Thyroid gland (tissue), 4 donors: ENCODE results near the gene CTAG1A. TPM values are rescaled to one million over a fixed set of nuclear protein-coding genes. Genes with fewer than 3 reads are reported as not detected.

ENCODE experiments used
- DNase-seq, 2 donors: peaks; one replicate each; pipeline ENCODE4 v3.0.0-alpha.2; 2019
- H3K27ac ChIP-seq, 3 donors: fragments of 200-600 bp; sonication (generic); 1 replicate in 2 of 3; 2 replicates in 1 of 3; pipeline ENCODE4 v1.5.1; 2016 to 2019; ENCODE audit warnings: mild to moderate bottlenecking in 1 of 3, moderate library complexity in 1 of 3
- H3K27me3 ChIP-seq: fragments of 200-600 bp; sonication (generic); one replicate; pipeline ENCODE4 v1.5.1; 2019
- H3K36me3 ChIP-seq, 2 donors: fragments of 200-600 bp; sonication (generic); one replicate each; pipeline ENCODE4 v1.5.1; 2016 to 2019
- H3K4me1 ChIP-seq, 2 donors: fragments of 200-600 bp; sonication (generic); one replicate each; pipeline ENCODE4 v1.5.1; 2017 to 2019
- H3K4me3 ChIP-seq, 3 donors: fragments of 200-600 bp; sonication (generic); replicated peaks in 1 of 3; 1 replicate in 2 of 3; 2 replicates in 1 of 3; pipeline ENCODE4 v1.5.1; 2016; ENCODE audit warnings: mild to moderate bottlenecking in 1 of 3
- H3K9me3 ChIP-seq: fragments of 200-600 bp; sonication (generic); one replicate; pipeline ENCODE4 v1.5.1; 2017
- POLR2A ChIP-seq, 2 donors: fragments of 450-650 bp; IDR thresholded peaks; one replicate each; pipeline ENCODE4 v1.6.1; 2017; ENCODE audit warnings: antibody characterized with exemption in 2 of 2, mild to moderate bottlenecking in 2 of 2, moderate library complexity in 1 of 2
- WGBS, 2 donors: methylation state at CpG; one replicate each; pipeline ENCODE4 v1.1.5; 2017; 5-methylcytosine and 5-hydroxymethylcytosine counted together
- intact Hi-C: fragments of 100-400 bp; cut with DNase I; formaldehyde crosslinking; loops from one replicate; pipeline ENCODE4 v1.15.1; 2023
- total RNA-seq, 4 donors: library from RNA; depleted of rRNA; stranded (reverse); fragments of >200 nt; gene quantifications; one replicate each; pipeline ENCODE4 v1.2.3, GENCODE V29; 2016
- TF ChIP-seq, protein P1 (sequence below), 6 experiments: fragments of 200-600 bp in 3 of 6; fragments of 450-650 bp in 3 of 6; sonication (generic) in 3 of 6; IDR thresholded peaks; one replicate each; pipeline ENCODE4 v1.5.1; 2016 to 2019; ENCODE audit warnings: antibody characterized with exemption in 6 of 6, mild to moderate bottlenecking in 2 of 6, inconsistent platforms in 1 of 6, moderate library complexity in 1 of 6

Gene CTAG1A
- total RNA-seq, 4 donors from 2014 or later, result not detected

DNA sequence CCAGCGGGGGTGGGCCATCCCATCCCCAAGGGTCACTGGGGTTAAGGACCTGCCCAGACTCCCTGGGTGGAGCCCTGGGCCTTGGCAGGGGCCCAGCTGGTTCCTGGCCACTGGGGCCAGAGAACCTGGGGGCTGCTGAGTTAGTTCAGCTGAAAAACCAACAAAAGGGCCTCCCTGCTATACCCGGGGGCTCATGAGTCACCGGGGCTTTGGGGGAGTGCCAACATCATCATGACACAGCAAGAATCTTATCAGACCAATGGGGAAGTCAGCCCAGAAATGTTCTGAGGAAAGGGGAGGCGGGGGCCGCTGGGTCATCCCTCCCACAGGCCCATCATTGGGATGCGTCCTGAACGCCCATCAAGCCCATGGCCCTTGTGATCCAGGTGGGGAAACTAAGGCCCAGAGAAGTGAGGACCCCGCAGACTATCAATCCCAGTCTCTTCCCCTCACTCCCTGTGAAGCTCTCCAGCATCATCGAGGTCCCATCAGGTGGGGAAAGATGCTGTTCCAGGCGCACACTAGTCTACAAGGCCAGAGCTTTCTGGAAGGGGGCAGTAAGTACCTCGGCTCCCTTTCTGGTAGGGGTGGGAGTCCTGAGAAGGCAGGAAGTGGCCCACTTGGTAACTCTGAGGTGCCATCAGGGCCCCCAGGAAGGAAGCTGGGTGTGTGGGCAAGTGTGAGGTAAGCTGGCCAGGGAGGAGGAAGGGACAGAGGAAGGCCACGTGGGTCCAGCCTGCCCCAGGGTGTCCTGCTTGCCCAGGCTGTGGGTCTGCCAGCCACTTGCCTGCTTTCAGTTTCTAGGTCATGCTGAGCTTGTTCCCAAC lies 42.8 kb upstream of the CTAG1A start:
- WGBS, 2 donors, result 64 to 86% methylated on average over 2 to 8 of the region's 12 CpGs
- Histone ChIP-seq H3K36me3 (no peaks in the 10 kb centered on the region), H3K9me3 (no peaks in the 10 kb centered on the region), H3K4me3 (no peak overlapping the region), H3K27ac (peak overlapping the region; percentile 79 to 94 (median 83)), H3K4me1 (peaks cover 15 to 53% of the 10 kb centered on the region in 2 donors), H3K27me3 (no peaks in the 10 kb centered on the region)
- intact Hi-C loops, result no loop called here
- DNase-seq, result peak; percentile 87 to 88
- TF ChIP-seq, protein P1, sequence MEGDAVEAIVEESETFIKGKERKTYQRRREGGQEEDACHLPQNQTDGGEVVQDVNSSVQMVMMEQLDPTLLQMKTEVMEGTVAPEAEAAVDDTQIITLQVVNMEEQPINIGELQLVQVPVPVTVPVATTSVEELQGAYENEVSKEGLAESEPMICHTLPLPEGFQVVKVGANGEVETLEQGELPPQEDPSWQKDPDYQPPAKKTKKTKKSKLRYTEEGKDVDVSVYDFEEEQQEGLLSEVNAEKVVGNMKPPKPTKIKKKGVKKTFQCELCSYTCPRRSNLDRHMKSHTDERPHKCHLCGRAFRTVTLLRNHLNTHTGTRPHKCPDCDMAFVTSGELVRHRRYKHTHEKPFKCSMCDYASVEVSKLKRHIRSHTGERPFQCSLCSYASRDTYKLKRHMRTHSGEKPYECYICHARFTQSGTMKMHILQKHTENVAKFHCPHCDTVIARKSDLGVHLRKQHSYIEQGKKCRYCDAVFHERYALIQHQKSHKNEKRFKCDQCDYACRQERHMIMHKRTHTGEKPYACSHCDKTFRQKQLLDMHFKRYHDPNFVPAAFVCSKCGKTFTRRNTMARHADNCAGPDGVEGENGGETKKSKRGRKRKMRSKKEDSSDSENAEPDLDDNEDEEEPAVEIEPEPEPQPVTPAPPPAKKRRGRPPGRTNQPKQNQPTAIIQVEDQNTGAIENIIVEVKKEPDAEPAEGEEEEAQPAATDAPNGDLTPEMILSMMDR (IDR thresholded peaks at IDR 0.05), result no peak
- no peak for TF ChIP-seq POLR2A (IDR thresholded peaks at IDR 0.05)

DNA sequence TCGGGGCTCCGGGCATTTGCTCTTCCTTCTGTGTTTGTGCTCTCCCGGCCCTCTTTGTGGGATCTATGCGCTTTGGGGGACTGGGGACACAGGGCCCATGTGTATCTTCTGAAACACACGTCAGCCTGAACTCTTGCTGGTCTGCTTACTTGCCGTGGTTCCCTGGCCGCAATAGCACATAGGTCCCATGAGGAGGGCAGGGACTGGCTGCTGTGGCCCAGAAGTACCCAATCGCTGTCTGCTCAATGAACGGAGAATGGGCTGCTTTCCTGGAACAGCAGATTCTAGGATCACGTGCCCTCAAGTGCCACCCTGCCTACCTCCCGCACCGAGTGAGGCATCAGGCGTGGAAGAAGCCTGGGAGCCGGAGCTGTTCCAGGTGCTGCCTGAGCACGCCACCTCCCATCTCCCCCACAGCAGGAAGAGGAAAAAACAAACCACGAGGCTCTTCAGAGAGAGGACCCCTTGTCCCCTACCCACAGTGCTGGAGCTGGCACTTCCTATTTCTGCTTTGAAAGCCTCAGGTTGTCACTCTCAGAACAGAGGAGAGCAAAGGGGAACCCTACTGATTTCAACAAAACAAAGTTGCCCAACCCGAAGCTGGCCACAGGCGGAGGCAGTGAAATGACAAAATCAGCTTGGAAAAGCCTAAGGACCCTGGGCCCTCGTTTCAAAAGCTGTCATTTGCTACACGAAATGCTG lies 42.1 kb upstream of the CTAG1A start:
- intact Hi-C loops, result no loop called here
- H3K27ac ChIP-seq, result peak overlapping the region; percentile 79 to 94 (median 83)
- no peaks in the 10 kb centered on the region for H3K27me3 ChIP-seq
- no peaks in the 10 kb centered on the region for H3K9me3 ChIP-seq
- peak; percentile 87 for DNase-seq
- H3K36me3 ChIP-seq, result no peaks in the 10 kb centered on the region
- peaks cover 15 to 53% of the 10 kb centered on the region in 2 donors for H3K4me1 ChIP-seq
- H3K4me3 ChIP-seq, result no peak overlapping the region
- WGBS, 2 donors, result 46 to 49% methylated on average over 4 to 9 of the region's 20 CpGs
- peak in 1 of 2 donors; percentile 54 for TF ChIP-seq POLR2A (IDR thresholded peaks at IDR 0.05)
- TF ChIP-seq, protein P1 (IDR thresholded peaks at IDR 0.05), result no peak

DNA sequence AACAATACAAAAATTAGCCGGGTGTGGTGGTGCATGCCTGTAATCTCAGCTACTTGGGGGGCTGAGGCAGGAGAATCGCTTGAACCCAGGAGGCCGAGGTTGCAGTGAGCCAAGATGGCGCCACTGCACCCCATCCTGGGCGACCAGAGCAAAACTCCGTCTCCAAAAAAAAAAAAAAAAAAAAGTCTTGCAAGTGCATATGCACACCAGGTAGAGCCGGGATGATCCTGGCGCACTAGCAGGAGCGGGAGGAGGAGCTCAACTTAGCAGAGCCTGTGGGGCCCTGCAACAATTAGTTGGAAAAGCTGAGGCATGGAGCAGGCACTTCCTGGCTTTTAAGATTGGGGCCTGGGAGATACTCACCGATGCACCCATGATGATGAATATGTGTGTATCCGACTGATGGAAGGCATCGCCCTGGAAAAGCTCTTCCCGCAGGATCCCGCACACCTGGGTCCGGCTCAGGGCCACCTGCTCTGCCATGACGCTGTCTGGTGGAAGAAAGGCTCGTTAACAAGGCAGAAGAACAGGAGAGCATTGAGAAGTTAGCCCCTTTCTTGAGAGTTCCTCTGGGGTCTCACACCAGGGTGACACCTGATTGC lies 39.2 kb upstream of the CTAG1A start:
- TF ChIP-seq, protein P1 (IDR thresholded peaks at IDR 0.05), result no peak
- TF ChIP-seq POLR2A (IDR thresholded peaks at IDR 0.05), result no peak
- Histone ChIP-seq H3K27me3 (no peaks in the 10 kb centered on the region), H3K4me1 (peaks cover 17 to 45% of the 10 kb centered on the region in 2 donors), H3K36me3 (no peaks in the 10 kb centered on the region), H3K9me3 (no peaks in the 10 kb centered on the region), H3K4me3 (peak overlapping the region in 1 of 3 donors; percentile 49), H3K27ac (peak overlapping the region in 1 of 3 donors; percentile 41)
- DNase-seq, result peak; percentile 5 to 11
- intact Hi-C loops, result no loop called here
- 65 to 82% methylated on average over 9 of the region's 17 CpGs for WGBS, 2 donors

DNA sequence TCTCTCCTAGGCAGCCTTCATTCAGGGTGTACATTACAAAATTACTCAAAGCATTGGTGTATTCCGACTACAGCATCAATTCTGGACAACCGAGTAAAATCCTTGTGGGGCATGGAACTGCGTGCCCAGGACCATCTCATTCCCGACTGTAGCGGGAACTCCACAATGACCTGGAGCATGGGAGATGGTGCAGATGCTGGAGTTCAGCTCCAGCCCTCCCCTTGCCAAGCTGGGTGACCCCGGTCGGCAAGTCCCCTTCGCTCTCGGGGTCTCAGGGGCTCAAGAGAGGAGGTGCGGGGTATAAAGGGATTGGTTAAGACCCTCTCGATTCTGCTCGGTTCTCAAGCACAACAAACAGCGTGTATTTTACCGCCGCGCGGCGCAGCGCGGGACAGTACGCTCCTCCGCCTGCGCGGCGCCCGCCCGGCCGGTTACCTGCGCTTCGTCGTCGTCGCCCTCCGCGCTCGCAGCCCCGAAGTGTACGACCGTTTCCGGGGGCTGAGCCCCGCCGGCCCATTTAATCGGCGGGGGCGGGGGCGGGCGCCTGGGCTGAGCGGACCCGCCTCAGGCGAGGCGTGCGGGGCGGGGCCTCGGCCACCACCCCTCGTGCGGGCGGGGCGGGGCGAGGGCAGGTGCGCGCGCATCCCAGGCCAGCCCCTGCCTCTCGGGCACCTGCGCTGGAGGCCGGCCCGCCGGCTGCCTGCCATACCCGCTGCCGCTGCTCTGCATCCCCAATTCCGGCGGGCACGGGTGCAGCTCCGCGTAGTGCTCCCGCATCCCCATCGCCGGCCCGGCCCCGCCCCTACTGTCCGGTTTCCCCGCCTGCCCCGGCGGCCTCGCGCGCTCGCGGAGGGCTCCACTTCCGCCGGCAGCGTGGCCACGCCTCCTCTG lies 38.3 kb upstream of the CTAG1A start, which contains the start of gene G6PD:
TSS of gene G6PD (minus strand) at position 493 of the 891 bp plus-strand sequence. CDS start 691 bp downstream, outside the sequence.
- peak within 1 kb of the TSS; percentile 61 to 84 (median 83) for H3K27ac ChIP-seq
- no peaks in the 10 kb centered on the region for H3K27me3 ChIP-seq
- no peaks in the 10 kb centered on the region for H3K9me3 ChIP-seq
- peak; percentile 75 to 81 for DNase-seq
- H3K36me3 ChIP-seq, result no peaks in the 10 kb centered on the region
- peaks cover 17 to 37% of the 10 kb centered on the region in 2 donors for H3K4me1 ChIP-seq
- TF ChIP-seq, protein P1 (IDR thresholded peaks at IDR 0.05), result no peak
- TF ChIP-seq POLR2A (IDR thresholded peaks at IDR 0.05), result peak in 1 of 2 donors; percentile 68
- intact Hi-C loops, result no loop called here
- H3K4me3 ChIP-seq, result peak within 1 kb of the TSS; percentile 22 to 55 (median 49)
- WGBS, 2 donors, result 0% methylated on average over 1 of the region's 92 CpGs; no CpG with 5 or more reads in 1 of the 2 donors
